Uterus (tissue), 2 donors: ENCODE data around the gene ANKRD22.

ENCODE experiments used
- CTCF ChIP-seq, 4 experiments: fragments of 200-600 bp in 2 of 4; fragments of 450-650 bp in 2 of 4; sonication (generic) in 2 of 4; IDR thresholded peaks; one replicate each; pipeline ENCODE4 v1.5.1; 2016 to 2019; ENCODE audit warnings: antibody characterized with exemption in 4 of 4, mild to moderate bottlenecking in 2 of 4, moderate library complexity in 1 of 4
- POLR2A ChIP-seq, 2 donors: fragments of 450-650 bp; IDR thresholded peaks; one replicate each; pipeline ENCODE4 v1.6.1; 2016; ENCODE audit warnings: antibody characterized with exemption in 2 of 2, mild to moderate bottlenecking in 1 of 2, moderate library complexity in 1 of 2

GRCh38 chr10:88819290-88819689 lies 32.4 kb downstream of the ANKRD22 start:
- TF ChIP-seq CTCF (IDR thresholded peaks at IDR 0.05) = no peak
- no peak for TF ChIP-seq POLR2A (IDR thresholded peaks at IDR 0.05)
